ENCODE measurements around the gene UQCRH.
"Not testable (repeated sequence)": the region's sequence is repeated elsewhere in the genome, so short reads cannot be mapped to it uniquely, and the experiment has no call there.

Gene UQCRH

GRCh38 chr1:46337409-46337808 lies 33.9 kb downstream of the UQCRH start:
- not testable (repeated sequence) for DNase-seq

DNA sequence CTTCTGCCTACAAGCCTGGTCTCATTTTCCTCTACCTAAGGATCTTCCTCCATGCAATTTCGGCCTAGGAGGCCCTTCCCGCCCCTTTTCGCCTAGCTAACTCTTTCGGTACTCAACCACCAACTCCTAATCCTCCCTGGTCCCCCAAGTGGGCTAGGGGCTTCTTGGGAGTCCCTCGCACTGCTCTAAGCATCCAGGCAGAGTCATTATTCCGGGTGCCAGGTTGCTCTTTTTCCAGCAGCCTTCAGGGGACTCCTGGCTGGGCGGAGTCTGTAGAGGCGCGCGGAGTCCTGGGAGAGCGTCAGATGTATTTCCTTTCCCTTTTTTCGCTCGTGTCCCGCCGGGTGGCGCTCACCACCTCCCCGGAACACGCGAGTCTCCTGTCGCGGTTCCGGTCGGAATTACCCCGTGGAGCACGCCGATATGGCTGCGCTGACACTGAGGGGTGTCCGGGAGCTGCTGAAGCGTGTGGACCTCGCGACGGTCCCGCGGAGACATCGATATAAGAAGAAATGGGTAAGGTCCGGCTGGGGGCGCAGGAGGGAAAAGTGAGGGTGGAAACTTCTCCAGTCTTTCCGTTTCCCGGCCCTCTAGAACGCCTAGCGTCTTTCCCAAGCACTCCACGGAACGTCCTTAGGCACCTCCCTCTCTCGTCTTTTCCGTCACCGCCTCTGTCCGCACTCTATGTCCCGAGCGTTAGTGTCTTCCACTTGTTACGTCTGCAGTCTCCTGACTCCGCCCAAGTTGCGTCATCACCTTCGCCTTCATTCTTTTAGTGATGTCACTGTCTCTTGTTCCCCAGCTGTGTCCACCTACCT lies 37.1 kb downstream of the UQCRH start, which contains the start of gene NSUN4:
NSUN4 (plus strand) TSS at position 404 of the 818 bp plus-strand sequence; CDS start at position 424, 20 bp downstream.
- peak; percentile 90 for DNase-seq

- DNase-seq, result no peak
Observed at GRCh38 chr1:46341222-46342083, 38.0 kb downstream of the UQCRH start.

GRCh38 chr1:46342084-46342656 lies 38.7 kb downstream of the UQCRH start:
- no peak for DNase-seq

- DNase-seq, result no peak
Observed at GRCh38 chr1:46342677-46343350, 39.3 kb downstream of the UQCRH start.

DNA sequence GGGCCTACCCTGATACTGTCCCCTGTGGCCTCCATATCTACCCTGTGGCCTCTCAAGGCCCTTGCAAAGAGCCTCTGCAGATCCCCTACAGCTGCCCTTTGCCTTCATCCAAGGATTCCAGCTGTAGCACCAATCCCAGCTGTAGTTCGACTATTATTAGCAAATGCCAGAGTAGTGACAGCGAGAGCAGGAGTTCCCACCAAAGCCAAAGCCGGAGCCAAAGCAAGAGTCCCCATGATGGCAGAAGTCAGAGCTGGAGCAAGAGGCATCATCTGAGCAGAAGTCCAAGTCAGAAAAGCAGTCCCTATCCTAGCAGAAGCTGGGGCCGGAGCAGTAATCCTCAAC lies 39.8 kb downstream of the UQCRH start:
- DNase-seq, result no peak

- no peak for DNase-seq
Observed at GRCh38 chr1:46343705-46344104, 40.2 kb downstream of the UQCRH start.

DNA sequence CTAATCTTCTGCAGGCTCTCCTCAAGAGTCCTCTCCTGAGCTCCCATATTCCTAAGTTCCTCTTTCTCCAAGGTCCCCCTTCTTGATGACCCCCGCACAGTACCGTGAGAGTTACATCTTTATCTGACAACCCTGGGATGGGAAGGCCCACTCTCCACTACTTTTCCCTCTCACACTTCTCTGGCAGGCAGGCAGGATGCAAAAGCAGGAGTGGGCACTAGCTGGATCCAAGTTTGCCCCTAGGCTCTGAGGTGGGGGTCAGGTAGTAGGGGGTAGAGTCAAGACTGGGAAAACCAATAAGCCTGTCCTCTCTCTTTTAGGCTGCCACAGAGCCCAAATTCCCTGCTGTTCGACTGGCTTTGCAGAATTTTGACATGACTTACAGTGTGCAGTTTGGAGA lies 41.0 kb downstream of the UQCRH start:
- no peak for DNase-seq

DNA sequence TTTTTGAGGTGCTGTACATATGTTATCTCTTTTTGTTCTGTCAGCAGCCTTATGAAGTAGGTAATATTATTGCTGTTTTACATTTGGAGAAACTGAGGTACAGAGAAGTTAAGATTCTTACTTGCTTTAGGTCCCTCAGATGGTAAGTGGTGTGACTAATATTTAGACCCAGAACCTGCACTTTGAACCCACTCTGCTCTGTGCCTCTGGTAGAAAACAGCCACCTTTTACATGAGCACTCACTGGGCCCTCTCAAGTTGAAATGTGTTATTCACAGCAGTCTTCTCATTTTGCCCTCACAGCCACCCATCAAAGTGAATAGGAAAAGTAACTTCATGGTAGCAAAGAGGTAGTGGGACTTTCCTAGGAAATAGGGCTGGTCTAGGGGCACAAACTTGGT lies 41.8 kb downstream of the UQCRH start:
- DNase-seq, result no peak

DNA sequence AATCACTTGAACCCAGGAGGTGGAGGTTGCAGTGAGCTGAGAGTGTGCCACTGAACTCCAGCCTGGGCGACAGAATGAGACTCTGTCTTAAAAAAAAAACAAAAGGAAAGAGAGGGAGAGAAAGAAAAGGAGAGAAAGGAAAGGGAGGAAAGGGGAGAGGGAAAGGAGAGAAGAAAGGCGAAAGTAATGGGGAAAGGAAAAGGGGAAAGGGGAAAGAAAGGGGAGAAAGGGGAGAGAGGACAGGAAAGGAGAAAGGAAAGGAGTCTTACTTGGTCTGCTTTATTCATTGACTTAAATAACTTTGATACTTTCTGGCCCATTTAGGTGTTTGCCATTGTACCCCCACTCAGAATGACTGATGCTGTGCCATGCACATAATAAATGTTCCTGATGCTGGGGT lies 48.9 kb downstream of the UQCRH start:
- no peak for DNase-seq

- DNase-seq, result not testable (repeated sequence)
Observed at GRCh38 chr1:46355920-46356319, 52.4 kb downstream of the UQCRH start.

- no peak for DNase-seq
Observed at GRCh38 chr1:46362158-46362557, 58.7 kb downstream of the UQCRH start.

GRCh38 chr1:46363121-46363520 lies 59.6 kb downstream of the UQCRH start:
- DNase-seq, result no peak

DNA sequence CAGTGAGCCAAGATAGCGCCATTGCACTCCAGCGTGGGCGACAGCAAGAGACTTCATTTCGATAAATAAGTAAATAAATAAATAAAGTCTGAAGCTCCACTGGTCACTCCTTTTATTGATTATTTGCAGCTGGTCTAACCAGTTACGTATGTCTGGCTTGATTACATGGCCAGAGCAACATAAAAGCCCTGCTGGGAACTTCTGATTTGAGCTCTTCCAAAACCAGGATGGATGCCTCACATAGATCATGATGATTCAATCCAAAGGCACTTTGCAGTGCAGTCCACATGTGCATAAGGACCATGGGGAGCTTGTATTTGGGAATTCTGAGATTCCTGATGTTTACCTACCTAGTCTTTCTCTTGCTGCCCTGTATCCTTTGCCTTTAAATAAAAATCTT lies 61.1 kb downstream of the UQCRH start:
- DNase-seq, result no peak

DNA sequence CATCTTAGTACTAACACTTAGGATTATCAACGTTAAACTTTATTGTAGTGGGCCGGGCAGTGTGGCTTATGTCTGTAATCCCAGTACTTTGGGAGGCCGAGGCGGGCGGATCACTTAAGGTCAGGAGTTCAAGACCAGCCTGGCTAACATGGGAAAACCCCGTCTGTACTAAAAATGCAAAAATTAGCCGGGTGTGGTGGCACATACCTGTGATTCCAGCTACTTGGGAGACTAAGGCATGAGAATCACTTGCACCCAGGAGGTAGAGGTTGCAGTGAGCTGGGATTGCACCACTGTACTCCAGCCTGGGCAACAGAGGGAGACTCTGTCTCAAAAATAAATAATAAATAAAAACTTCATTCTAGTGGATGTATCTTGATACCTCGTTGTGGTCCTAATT lies 62.3 kb downstream of the UQCRH start:
- not testable (repeated sequence) for DNase-seq

Measured in NCI-H1694 (cell line).